ENCODE data around the gene KLHL36.
"Not testable (repeated sequence)": the region's sequence is repeated elsewhere in the genome, so short reads cannot be mapped to it uniquely, and the experiment has no call there.

KLHL36 gene

DNA sequence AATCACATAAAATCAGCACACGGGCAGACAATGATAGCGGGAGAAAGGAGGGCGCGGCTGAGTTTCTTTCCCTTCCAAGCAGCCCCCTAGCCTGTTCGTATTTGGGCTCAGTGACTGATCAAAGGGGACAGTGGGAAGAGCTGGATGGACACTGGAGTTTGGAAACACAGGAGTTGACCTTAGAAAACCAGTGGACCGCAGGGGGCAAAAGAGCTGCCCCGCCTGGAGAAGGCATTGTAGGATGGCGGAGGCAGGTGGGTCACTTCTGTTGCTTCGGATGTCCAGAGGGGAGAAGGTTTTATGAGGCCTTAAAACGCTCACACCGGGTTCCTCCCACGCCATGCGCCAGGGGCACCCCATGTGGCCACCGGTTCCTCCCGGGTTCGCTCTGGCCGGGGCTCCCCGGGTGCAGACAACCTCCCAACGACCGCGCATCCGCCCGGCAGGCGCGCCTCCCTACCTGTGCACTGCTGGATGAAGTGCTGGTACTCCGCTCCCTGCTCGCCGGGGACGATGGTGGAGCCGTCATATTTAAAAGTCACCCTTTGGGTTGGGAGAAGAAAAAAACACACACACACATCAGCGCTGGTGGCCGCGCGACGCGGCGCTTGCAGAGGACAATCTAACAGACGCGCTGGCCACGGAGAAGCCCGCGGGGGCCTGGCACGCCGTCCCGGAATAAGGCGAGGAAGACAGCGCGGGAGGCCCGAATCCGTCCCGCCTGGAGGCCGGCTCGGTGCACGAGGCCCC is 31.1 kb upstream of the KLHL36 start:
- peak; percentile 29; the same call in 2 of the 3 replicates for ATAC-seq
- TF ChIP-seq, protein P1, sequence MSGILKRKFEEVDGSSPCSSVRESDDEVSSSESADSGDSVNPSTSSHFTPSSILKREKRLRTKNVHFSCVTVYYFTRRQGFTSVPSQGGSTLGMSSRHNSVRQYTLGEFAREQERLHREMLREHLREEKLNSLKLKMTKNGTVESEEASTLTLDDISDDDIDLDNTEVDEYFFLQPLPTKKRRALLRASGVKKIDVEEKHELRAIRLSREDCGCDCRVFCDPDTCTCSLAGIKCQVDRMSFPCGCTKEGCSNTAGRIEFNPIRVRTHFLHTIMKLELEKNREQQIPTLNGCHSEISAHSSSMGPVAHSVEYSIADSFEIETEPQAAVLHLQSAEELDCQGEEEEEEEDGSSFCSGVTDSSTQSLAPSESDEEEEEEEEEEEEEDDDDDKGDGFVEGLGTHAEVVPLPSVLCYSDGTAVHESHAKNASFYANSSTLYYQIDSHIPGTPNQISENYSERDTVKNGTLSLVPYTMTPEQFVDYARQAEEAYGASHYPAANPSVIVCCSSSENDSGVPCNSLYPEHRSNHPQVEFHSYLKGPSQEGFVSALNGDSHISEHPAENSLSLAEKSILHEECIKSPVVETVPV (CRISPR knock-in tag; IDR thresholded peaks at IDR 0.05) = no peak
- no peak for TF ChIP-seq TCF4 (CRISPR knock-in tag; IDR thresholded peaks at IDR 0.05; ENCODE audit: borderline replicate concordance)
- TF ChIP-seq RARB (CRISPR knock-in tag; IDR thresholded peaks at IDR 0.05) = no peak
- TF ChIP-seq, protein P2, sequence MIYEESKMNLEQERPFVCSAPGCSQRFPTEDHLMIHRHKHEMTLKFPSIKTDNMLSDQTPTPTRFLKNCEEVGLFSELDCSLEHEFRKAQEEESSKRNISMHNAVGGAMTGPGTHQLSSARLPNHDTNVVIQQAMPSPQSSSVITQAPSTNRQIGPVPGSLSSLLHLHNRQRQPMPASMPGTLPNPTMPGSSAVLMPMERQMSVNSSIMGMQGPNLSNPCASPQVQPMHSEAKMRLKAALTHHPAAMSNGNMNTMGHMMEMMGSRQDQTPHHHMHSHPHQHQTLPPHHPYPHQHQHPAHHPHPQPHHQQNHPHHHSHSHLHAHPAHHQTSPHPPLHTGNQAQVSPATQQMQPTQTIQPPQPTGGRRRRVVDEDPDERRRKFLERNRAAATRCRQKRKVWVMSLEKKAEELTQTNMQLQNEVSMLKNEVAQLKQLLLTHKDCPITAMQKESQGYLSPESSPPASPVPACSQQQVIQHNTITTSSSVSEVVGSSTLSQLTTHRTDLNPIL (CRISPR knock-in tag; IDR thresholded peaks at IDR 0.05; ENCODE audit: low read depth) = no peak
- TF ChIP-seq, protein P3, sequence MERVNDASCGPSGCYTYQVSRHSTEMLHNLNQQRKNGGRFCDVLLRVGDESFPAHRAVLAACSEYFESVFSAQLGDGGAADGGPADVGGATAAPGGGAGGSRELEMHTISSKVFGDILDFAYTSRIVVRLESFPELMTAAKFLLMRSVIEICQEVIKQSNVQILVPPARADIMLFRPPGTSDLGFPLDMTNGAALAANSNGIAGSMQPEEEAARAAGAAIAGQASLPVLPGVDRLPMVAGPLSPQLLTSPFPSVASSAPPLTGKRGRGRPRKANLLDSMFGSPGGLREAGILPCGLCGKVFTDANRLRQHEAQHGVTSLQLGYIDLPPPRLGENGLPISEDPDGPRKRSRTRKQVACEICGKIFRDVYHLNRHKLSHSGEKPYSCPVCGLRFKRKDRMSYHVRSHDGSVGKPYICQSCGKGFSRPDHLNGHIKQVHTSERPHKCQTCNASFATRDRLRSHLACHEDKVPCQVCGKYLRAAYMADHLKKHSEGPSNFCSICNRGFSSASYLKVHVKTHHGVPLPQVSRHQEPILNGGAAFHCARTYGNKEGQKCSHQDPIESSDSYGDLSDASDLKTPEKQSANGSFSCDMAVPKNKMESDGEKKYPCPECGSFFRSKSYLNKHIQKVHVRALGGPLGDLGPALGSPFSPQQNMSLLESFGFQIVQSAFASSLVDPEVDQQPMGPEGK (CRISPR knock-in tag; IDR thresholded peaks at IDR 0.05; ENCODE audit: borderline replicate concordance) = no peak

GRCh38 chr16:84617791-84618580 is 30.3 kb upstream of the KLHL36 start, which contains the start of gene COTL1:
TSS of gene COTL1 (minus strand) at chr16:84618078. CDS start at chr16:84617914, 164 bp downstream.
- peak; percentile 71 for ATAC-seq
- TF ChIP-seq GLIS3 (CRISPR knock-in tag; IDR thresholded peaks at IDR 0.05) (no peak), ZNF70 (CRISPR knock-in tag; IDR thresholded peaks at IDR 0.05) (no peak), SNAI2 (CRISPR knock-in tag; IDR thresholded peaks at IDR 0.05) (no peak), ZFP3 (CRISPR knock-in tag; IDR thresholded peaks at IDR 0.05) (no peak), ZFP30 (CRISPR knock-in tag; IDR thresholded peaks at IDR 0.05) (no peak), ISL1 (CRISPR knock-in tag; IDR thresholded peaks at IDR 0.05) (no peak), CSDC2 (CRISPR knock-in tag; IDR thresholded peaks at IDR 0.05) (no peak), BACH2 (CRISPR knock-in tag; IDR thresholded peaks at IDR 0.05; ENCODE audit: borderline replicate concordance) (no peak), ARNTL (CRISPR knock-in tag; IDR thresholded peaks at IDR 0.05; ENCODE audit: borderline replicate concordance, low read depth) (no peak)

DNA sequence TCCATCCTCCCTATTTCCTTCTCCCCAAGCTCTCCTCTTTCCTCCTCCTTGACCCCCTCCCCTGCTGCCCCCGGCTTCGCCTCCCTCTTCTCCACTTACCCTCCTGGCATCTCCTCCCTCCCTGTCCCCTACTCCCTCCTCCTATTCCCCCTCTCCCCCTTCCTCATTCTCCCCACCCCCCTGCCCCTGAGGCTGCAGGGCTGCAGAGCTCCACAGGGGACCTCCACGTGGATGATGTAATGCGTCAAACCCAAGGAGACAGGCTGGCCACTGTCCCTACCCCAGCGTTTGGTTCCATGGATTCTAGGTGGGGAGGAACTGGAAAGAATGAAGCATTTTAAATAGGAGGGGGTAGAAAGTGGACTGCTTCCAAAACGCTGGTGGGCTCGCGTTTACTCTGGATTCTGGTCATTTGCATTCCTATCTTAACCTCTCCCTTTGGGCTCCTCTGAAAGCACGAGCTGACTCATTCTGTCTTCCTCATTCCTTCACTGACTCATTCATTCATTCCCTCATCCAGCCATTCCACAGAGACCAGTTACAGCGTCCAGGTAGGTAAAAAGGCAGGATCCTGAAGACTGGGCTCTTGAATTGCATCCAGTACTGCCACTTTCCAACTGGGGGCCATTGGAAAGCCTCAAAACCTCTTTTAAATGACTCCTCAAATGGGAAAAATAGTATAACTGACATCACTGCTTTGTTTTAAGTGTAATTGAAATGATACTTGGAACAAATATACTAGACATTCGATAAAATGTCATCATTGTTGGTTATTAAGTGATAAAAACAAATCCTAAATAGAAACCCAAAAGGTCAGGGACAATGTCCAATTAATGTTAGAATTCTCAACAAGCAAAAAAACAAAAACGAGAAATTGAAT is 29.5 kb upstream of the KLHL36 start:
- no peak for TF ChIP-seq POU6F1 (CRISPR knock-in tag; IDR thresholded peaks at IDR 0.05; ENCODE audit: borderline replicate concordance, low read depth)
- TF ChIP-seq, protein P3 (CRISPR knock-in tag; IDR thresholded peaks at IDR 0.05; ENCODE audit: borderline replicate concordance) = peak; percentile 53; the same call in 1 of the 2 replicates
- ATAC-seq = peak; percentile 71

DNA sequence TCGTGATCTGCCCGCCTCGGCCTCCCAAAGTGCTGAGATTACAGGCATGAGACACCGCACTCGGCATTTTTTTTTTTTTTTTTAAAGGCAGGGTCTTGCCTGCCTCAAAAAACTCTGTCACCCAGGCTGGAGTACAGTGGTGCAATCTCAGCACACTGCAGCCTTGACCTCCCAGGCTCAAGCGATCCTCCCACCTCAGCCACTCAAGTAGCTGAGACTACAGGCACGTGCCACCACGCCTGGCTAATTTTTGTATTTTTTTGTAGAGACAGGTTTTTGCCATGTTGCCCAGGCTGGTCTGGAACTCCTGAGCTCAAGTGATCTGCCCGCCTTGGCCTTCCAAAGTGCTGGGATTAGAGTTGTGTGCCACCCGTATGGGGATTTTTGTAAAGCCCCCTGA is 27.4 kb upstream of the KLHL36 start:
- ATAC-seq = not testable (repeated sequence)

Measured in SK-N-SH treated with all-trans-retinoic acid at 6 μM for 48 hours (cell line).